Measurements from ENCODE around the gene SLC37A2.

Gene SLC37A2

GRCh38 chr11:125111343-125112207, 48.5 kb downstream of the SLC37A2 start, which contains the start of gene TMEM218:
Gene TMEM218, minus strand, starts transcription at chr11:125111626. Its CDS starts 9,385 bp downstream, at chr11:125102241.
- DNase-seq (ENCODE audit: low read depth) = peak; percentile 97

GRCh38 chr11:125112208-125112604, 49.1 kb downstream of the SLC37A2 start:
- DNase-seq (ENCODE audit: low read depth) = no peak

GRCh38 chr11:125114518-125114917, 51.4 kb downstream of the SLC37A2 start:
- no peak for DNase-seq (ENCODE audit: low read depth)

GRCh38 chr11:125117429-125117828, 54.3 kb downstream of the SLC37A2 start:
- no peak for DNase-seq (ENCODE audit: low read depth)

- DNase-seq (ENCODE audit: low read depth) = no peak
These were observed 60.3 kb downstream of the SLC37A2 start for GRCh38 chr11:125123194-125123946.

- DNase-seq (ENCODE audit: low read depth) = peak; percentile 20
These were observed 61.0 kb downstream of the SLC37A2 start for GRCh38 chr11:125123947-125124617.

GRCh38 chr11:125124618-125124992, 61.5 kb downstream of the SLC37A2 start:
- no peak for DNase-seq (ENCODE audit: low read depth)

- DNase-seq (ENCODE audit: low read depth) = no peak
These were observed 65.3 kb downstream of the SLC37A2 start for GRCh38 chr11:125128450-125128849.

- no peak for DNase-seq (ENCODE audit: low read depth)
These were observed 66.3 kb downstream of the SLC37A2 start for GRCh38 chr11:125129316-125129993.

- DNase-seq (ENCODE audit: low read depth) = no peak
These were observed 69.0 kb downstream of the SLC37A2 start for GRCh38 chr11:125132071-125132470.

- no peak for DNase-seq (ENCODE audit: low read depth)
These were observed 69.5 kb downstream of the SLC37A2 start for GRCh38 chr11:125132596-125132995.

GRCh38 chr11:125136001-125136400, 72.9 kb downstream of the SLC37A2 start:
- no peak for DNase-seq (ENCODE audit: low read depth)

GRCh38 chr11:125138966-125139365, 75.9 kb downstream of the SLC37A2 start:
- no peak for DNase-seq (ENCODE audit: low read depth)

GRCh38 chr11:125139778-125140177, 76.7 kb downstream of the SLC37A2 start:
- DNase-seq (ENCODE audit: low read depth) = no peak

Measured in activated T-cell treated with anti-CD3 and anti-CD28 coated beads for 24 hours (primary cell).